ENCODE data around the gene SUGP1. TPM values are rescaled to one million over a fixed set of nuclear protein-coding genes. Genes with fewer than 3 reads are reported as not detected.

SUGP1 gene
- total RNA-seq, 1 donor from 2014 or later = 45.0 TPM

- H3K36me3 Mint-ChIP-seq (ENCODE audit: low read depth) = peaks cover 17% of the 10 kb centered on the region
- TF ChIP-seq, protein P1, sequence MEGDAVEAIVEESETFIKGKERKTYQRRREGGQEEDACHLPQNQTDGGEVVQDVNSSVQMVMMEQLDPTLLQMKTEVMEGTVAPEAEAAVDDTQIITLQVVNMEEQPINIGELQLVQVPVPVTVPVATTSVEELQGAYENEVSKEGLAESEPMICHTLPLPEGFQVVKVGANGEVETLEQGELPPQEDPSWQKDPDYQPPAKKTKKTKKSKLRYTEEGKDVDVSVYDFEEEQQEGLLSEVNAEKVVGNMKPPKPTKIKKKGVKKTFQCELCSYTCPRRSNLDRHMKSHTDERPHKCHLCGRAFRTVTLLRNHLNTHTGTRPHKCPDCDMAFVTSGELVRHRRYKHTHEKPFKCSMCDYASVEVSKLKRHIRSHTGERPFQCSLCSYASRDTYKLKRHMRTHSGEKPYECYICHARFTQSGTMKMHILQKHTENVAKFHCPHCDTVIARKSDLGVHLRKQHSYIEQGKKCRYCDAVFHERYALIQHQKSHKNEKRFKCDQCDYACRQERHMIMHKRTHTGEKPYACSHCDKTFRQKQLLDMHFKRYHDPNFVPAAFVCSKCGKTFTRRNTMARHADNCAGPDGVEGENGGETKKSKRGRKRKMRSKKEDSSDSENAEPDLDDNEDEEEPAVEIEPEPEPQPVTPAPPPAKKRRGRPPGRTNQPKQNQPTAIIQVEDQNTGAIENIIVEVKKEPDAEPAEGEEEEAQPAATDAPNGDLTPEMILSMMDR (IDR thresholded peaks at IDR 0.05) = peak; percentile 6
- H3K27ac Mint-ChIP-seq (ENCODE audit: unreplicated experiment) = peak overlapping the region; percentile 79
- DNase-seq (ENCODE audit: low spot score) = no peak
- H3K4me3 Mint-ChIP-seq (ENCODE audit: unreplicated experiment) = peak overlapping the region; percentile 95
- H3K9me3 Mint-ChIP-seq (ENCODE audit: low read depth) = no peaks in the 10 kb centered on the region
- no peaks in the 10 kb centered on the region for H3K27me3 Mint-ChIP-seq (ENCODE audit: low read depth)
- H3K4me1 Mint-ChIP-seq (ENCODE audit: low read depth) = peaks cover 28% of the 10 kb centered on the region
These were observed 850 bp upstream of the SUGP1 start for GRCh38 chr19:19321141-19321577.

GRCh38 chr19:19319732-19320360, 463 bp downstream of the SUGP1 start:
- Mint-ChIP-seq H3K9me3 (ENCODE audit: low read depth) (no peaks in the 10 kb centered on the region), H3K36me3 (ENCODE audit: low read depth) (peaks cover 14% of the 10 kb centered on the region), H3K27ac (ENCODE audit: unreplicated experiment) (peak overlapping the region; percentile 99), H3K4me1 (ENCODE audit: low read depth) (peaks cover 28% of the 10 kb centered on the region), H3K4me3 (ENCODE audit: unreplicated experiment) (peak overlapping the region; percentile 95), H3K27me3 (ENCODE audit: low read depth) (no peaks in the 10 kb centered on the region)
- no peak for DNase-seq (ENCODE audit: low spot score)
- TF ChIP-seq, protein P1 (IDR thresholded peaks at IDR 0.05) = no peak

GRCh38 chr19:19316082-19316481, 4.2 kb downstream of the SUGP1 start:
- DNase-seq (ENCODE audit: low spot score) = no peak
- Mint-ChIP-seq H3K36me3 (ENCODE audit: low read depth) (peaks cover 13% of the 10 kb centered on the region), H3K27me3 (ENCODE audit: low read depth) (no peaks in the 10 kb centered on the region), H3K9me3 (ENCODE audit: low read depth) (no peaks in the 10 kb centered on the region), H3K4me1 (ENCODE audit: low read depth) (peaks cover 16% of the 10 kb centered on the region), H3K4me3 (ENCODE audit: unreplicated experiment) (no peak overlapping the region), H3K27ac (ENCODE audit: unreplicated experiment) (no peak overlapping the region)
- TF ChIP-seq, protein P1 (IDR thresholded peaks at IDR 0.05) = no peak

- Mint-ChIP-seq H3K27me3 (ENCODE audit: low read depth) (no peaks in the 10 kb centered on the region), H3K9me3 (ENCODE audit: low read depth) (no peaks in the 10 kb centered on the region), H3K4me3 (ENCODE audit: unreplicated experiment) (no peak overlapping the region), H3K36me3 (ENCODE audit: low read depth) (peaks cover 14% of the 10 kb centered on the region), H3K4me1 (ENCODE audit: low read depth) (peaks cover 16% of the 10 kb centered on the region), H3K27ac (ENCODE audit: unreplicated experiment) (no peak overlapping the region)
- TF ChIP-seq, protein P1 (IDR thresholded peaks at IDR 0.05) = peak; percentile 13
- DNase-seq (ENCODE audit: low spot score) = no peak
These were observed 4.9 kb downstream of the SUGP1 start for GRCh38 chr19:19315444-19315843.

DNA sequence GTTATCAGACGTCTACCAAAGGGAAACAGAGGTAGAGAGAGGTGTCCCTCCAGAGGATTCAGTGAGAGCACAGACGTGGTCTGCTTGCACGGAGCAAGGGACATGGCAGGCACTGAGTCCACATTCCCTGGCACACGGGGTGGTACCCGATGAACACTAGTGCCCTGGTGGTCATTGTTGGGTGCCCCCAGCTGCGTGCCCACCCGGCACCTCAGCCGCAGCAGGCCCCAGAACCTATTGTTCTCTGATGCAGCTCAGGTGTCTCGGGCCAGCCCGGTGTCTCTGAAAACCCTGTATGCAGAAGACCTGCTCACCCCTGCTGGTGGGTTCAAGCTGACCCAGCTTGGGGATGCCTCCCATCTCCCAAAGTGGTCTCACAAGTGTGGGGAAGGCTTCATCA, 11.9 kb downstream of the SUGP1 start:
- Mint-ChIP-seq H3K9me3 (ENCODE audit: low read depth) (no peaks in the 10 kb centered on the region), H3K4me3 (ENCODE audit: unreplicated experiment) (no peak overlapping the region), H3K36me3 (ENCODE audit: low read depth) (peaks cover 24% of the 10 kb centered on the region), H3K27ac (ENCODE audit: unreplicated experiment) (no peak overlapping the region), H3K4me1 (ENCODE audit: low read depth) (no peaks in the 10 kb centered on the region), H3K27me3 (ENCODE audit: low read depth) (no peaks in the 10 kb centered on the region)
- TF ChIP-seq, protein P1 (IDR thresholded peaks at IDR 0.05) = no peak
- no peak for DNase-seq (ENCODE audit: low spot score)
